Endodermal cell (in vitro differentiated cells): ENCODE measurements around the gene MTM1. TPM values are rescaled to one million over a fixed set of nuclear protein-coding genes. Genes with fewer than 3 reads are reported as not detected.

Experiments used
- DNase-seq: peaks from one replicate; pipeline ENCODE4 v3.0.0-alpha.2; 2017
- H3K27ac ChIP-seq: 2 replicates; pipeline ENCODE4 v1.5.1; 2013; ENCODE audit warnings: mild to moderate bottlenecking, low read depth, low read length, moderate library complexity
- H3K27me3 ChIP-seq: 2 replicates; pipeline ENCODE4 v1.6.1; 2013; ENCODE audit warnings: mild to moderate bottlenecking, low read length, moderate library complexity; ENCODE audit not compliant: insufficient read depth, control insufficient read depth, poor library complexity, severe bottlenecking
- H3K36me3 ChIP-seq: 2 replicates; pipeline ENCODE4 v1.7.0; 2013; ENCODE audit warnings: mild to moderate bottlenecking, low read length, moderate library complexity; ENCODE audit not compliant: control insufficient read depth, insufficient read depth
- H3K4me1 ChIP-seq: one replicate; pipeline ENCODE4 v1.7.0; 2013; ENCODE audit warnings: low read length; ENCODE audit not compliant: control insufficient read depth, insufficient read depth
- H3K4me3 ChIP-seq: 2 replicates; pipeline ENCODE4 v1.5.1; 2013; ENCODE audit warnings: mild to moderate bottlenecking, low read length, moderate library complexity
- H3K9ac ChIP-seq: 2 replicates; pipeline ENCODE4 v1.6.1; 2013; ENCODE audit warnings: mild to moderate bottlenecking, low read length, moderate library complexity; ENCODE audit not compliant: poor library complexity, severe bottlenecking; ENCODE audit errors: extremely low read depth
- H3K9me3 ChIP-seq: 2 replicates; pipeline ENCODE4 v1.6.1; 2013; ENCODE audit warnings: mild to moderate bottlenecking, low read length, moderate library complexity; ENCODE audit not compliant: control insufficient read depth
- H3K27ac Mint-ChIP-seq: 2 replicates; pipeline ENCODE4 v1.8.0; 2020; ENCODE audit warnings: mixed read lengths
- H3K27me3 Mint-ChIP-seq: 2 replicates; pipeline ENCODE4 v1.8.0; 2021; ENCODE audit warnings: mild to moderate bottlenecking, mixed read lengths; ENCODE audit not compliant: insufficient read depth
- H3K36me3 Mint-ChIP-seq: 2 replicates; pipeline ENCODE4 v1.8.0; 2020; ENCODE audit warnings: low read depth, mixed read lengths
- H3K4me1 Mint-ChIP-seq: 2 replicates; pipeline ENCODE4 v1.8.0; 2020; ENCODE audit warnings: mixed read lengths
- H3K4me3 Mint-ChIP-seq: 2 replicates; pipeline ENCODE4 v1.8.0; 2020; ENCODE audit warnings: mild to moderate bottlenecking, moderate library complexity, mixed read lengths
- H3K9me3 Mint-ChIP-seq: 2 replicates; pipeline ENCODE4 v1.8.0; 2020; ENCODE audit warnings: mild to moderate bottlenecking, mixed read lengths
- WGBS, 2 experiments: methylation state at CpG; one replicate each; pipeline versions ENCODE4 v1.1.5 to v1.1.7; 2013; ENCODE audit warnings: missing lambda C conversion rate in 2 of 2, mixed read lengths in 1 of 2; ENCODE audit not compliant: insufficient coverage in 1 of 2, insufficient read length in 1 of 2; 5-methylcytosine and 5-hydroxymethylcytosine counted together
- total RNA-seq, 2 donors: library from RNA; stranded (reverse); fragmentation: NEBNext Ultra II Directional in 1 of 2; extraction: Animal tissue kit (Norgen Biotek cat#: 25700) in 1 of 2; gene quantifications; 2 replicates in 1 of 2; 3 replicates in 1 of 2; pipeline ENCODE4 v1.2.1, GENCODE V29; 2021
- TF ChIP-seq, protein P1 (sequence below): fragments of 200-600 bp; sonication (generic); conservative IDR thresholded peaks from 2 replicates; pipeline ENCODE4 v1.5.0; 2021; ENCODE audit warnings: antibody characterized with exemption, mild to moderate bottlenecking

Gene MTM1
- total RNA-seq, 2 donors from 2014 or later, result 5.9 to 9.8 TPM

DNA sequence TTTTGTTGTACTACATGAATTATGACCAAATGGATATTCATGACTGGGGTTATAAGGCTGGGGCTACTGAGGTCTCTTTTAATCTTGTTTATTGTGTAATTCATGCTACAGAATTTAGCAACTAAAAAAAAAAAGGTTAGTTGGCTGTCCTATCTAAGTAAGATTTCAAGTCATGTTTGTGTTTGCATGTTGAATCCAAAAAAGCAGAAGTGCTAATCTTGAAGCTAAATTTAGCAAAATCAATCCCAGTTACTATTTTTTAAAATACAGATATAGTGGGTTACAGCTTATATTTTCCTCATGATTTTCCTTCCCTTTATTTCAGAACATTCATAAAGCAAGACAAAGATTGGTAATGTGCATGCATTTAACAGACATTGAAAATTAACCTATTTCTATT is 144.2 kb downstream of the MTM1 start:
- Mint-ChIP-seq H3K4me3 (no peak overlapping the region), H3K9me3 (peaks cover 28% of the 10 kb centered on the region), H3K4me1 (no peaks in the 10 kb centered on the region), H3K27me3 (no peaks in the 10 kb centered on the region), H3K36me3 (peaks cover 7% of the 10 kb centered on the region), H3K27ac (no peak overlapping the region)
- Histone ChIP-seq H3K4me1 (no peaks in the 10 kb centered on the region), H3K4me3 (no peak overlapping the region), H3K9ac (no peak overlapping the region), H3K27ac (no peak overlapping the region), H3K27me3 (no peaks in the 10 kb centered on the region), H3K9me3 (no peaks in the 10 kb centered on the region), H3K36me3 (peaks cover 8% of the 10 kb centered on the region)
- no peak for DNase-seq
- TF ChIP-seq, protein P1, sequence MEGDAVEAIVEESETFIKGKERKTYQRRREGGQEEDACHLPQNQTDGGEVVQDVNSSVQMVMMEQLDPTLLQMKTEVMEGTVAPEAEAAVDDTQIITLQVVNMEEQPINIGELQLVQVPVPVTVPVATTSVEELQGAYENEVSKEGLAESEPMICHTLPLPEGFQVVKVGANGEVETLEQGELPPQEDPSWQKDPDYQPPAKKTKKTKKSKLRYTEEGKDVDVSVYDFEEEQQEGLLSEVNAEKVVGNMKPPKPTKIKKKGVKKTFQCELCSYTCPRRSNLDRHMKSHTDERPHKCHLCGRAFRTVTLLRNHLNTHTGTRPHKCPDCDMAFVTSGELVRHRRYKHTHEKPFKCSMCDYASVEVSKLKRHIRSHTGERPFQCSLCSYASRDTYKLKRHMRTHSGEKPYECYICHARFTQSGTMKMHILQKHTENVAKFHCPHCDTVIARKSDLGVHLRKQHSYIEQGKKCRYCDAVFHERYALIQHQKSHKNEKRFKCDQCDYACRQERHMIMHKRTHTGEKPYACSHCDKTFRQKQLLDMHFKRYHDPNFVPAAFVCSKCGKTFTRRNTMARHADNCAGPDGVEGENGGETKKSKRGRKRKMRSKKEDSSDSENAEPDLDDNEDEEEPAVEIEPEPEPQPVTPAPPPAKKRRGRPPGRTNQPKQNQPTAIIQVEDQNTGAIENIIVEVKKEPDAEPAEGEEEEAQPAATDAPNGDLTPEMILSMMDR, result no peak

DNA sequence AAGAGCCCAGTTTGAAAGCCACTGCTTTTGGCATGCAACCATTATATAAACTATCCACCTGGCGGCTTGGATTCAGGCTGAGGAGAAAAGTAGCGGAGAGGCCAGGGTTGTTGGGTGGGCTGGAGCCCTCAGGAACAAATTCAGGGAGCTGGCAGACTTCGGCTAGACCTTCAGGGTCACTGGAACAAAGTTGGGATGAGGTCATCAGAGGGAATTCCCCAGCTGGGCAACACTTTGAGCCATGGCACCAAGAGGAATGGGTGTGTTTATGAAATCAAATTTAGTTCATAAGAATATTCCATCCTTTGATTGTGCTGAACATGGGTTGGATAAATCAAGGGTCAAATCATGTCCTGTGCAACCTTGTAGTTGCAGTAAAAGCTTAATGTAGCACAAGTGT is 146.8 kb downstream of the MTM1 start:
- Histone ChIP-seq H3K36me3 (no peaks in the 10 kb centered on the region), H3K27ac (no peak overlapping the region), H3K4me3 (no peak overlapping the region), H3K9me3 (no peaks in the 10 kb centered on the region), H3K4me1 (no peaks in the 10 kb centered on the region), H3K9ac (no peak overlapping the region), H3K27me3 (no peaks in the 10 kb centered on the region)
- WGBS, 2 experiments, result 86 to 100% methylated on average over 1 to 3 of the region's 3 CpGs
- H3K36me3 Mint-ChIP-seq, result no peaks in the 10 kb centered on the region
- H3K4me3 Mint-ChIP-seq, result no peak overlapping the region
- H3K9me3 Mint-ChIP-seq, result peaks cover 10% of the 10 kb centered on the region
- TF ChIP-seq, protein P1, result no peak
- H3K27ac Mint-ChIP-seq, result no peak overlapping the region
- DNase-seq, result no peak
- H3K27me3 Mint-ChIP-seq, result no peaks in the 10 kb centered on the region
- no peaks in the 10 kb centered on the region for H3K4me1 Mint-ChIP-seq

DNA sequence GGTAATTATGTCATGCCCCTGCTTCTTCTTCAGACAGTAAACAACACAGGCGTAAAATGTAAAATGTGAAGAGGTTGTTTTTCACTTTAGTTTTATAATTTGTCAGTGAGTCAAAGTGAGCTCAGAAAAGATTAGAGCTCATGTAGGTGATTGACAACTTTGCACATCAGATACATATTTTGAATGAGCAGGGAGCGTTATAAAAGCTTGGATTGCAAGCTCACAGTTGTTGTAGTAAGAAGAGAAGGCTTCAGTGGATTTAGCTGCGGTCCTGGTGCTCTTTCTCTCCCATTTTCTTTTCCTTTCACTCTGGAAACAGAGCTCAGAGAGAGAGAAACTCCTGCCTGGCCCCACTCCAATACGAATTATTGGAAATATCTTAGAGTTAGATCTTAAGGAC is 151.2 kb downstream of the MTM1 start:
- no peak overlapping the region for H3K9ac ChIP-seq
- peaks cover 29% of the 10 kb centered on the region for H3K9me3 Mint-ChIP-seq
- DNase-seq, result no peak
- H3K27ac Mint-ChIP-seq, result no peak overlapping the region
- peaks cover 9% of the 10 kb centered on the region for H3K9me3 ChIP-seq
- no peaks in the 10 kb centered on the region for H3K4me1 ChIP-seq
- no peaks in the 10 kb centered on the region for H3K27me3 ChIP-seq
- no peak overlapping the region for H3K4me3 Mint-ChIP-seq
- H3K4me1 Mint-ChIP-seq, result no peaks in the 10 kb centered on the region
- no peaks in the 10 kb centered on the region for H3K36me3 ChIP-seq
- WGBS, 2 experiments, result 100% methylated on average over 3 of the region's 4 CpGs; no CpG with 5 or more reads in 1 of the 2 experiments
- H3K27ac ChIP-seq, result no peak overlapping the region
- H3K36me3 Mint-ChIP-seq, result peaks cover 2% of the 10 kb centered on the region
- H3K4me3 ChIP-seq, result no peak overlapping the region
- TF ChIP-seq, protein P1, result no peak
- H3K27me3 Mint-ChIP-seq, result no peaks in the 10 kb centered on the region

Other genes starting within 250 kb of the MTM1 start
- under 1 TPM; 0.44 to 0.68 TPM for gene MAMLD1, start 205.3 kb upstream of the MTM1 start, total RNA-seq
- gene MTMR1, start 124.8 kb downstream of the MTM1 start, total RNA-seq, result 10 to 100 TPM; 16.5 to 18.5 TPM